T-cell (primary cell): ENCODE results near the gene PRKCA. TPM values are rescaled to one million over a fixed set of nuclear protein-coding genes. Genes with fewer than 3 reads are reported as not detected.

Experiments
- ATAC-seq, 4 experiments: fragments of 200-7000 bp in 3 of 4; fragments of 150-1000 bp in 1 of 4; cut with Tn5 transposase; replicated peaks in 1 of 4; 1 replicate in 3 of 4; 2 replicates in 1 of 4; pipeline ENCODE4 v1.10.0; 2021; ENCODE audit warnings: moderate library complexity in 3 of 4, mild to moderate bottlenecking in 2 of 4, moderate number of reproducible peaks in 1 of 4
- CTCF ChIA-PET, 2 donors: fragments of 300-600 bp; sonication (Branson Sonifier 250); formaldehyde crosslinking; loops; one replicate each; lab custom pipeline; 2022; ENCODE audit warnings: antibody characterized with exemption in 2 of 2; lab: Charles Lee
- POLR2A ChIA-PET, 2 donors: fragments of 300-600 bp; sonication (Branson Sonifier 250); formaldehyde crosslinking; loops; one replicate each; lab custom pipeline; 2022; ENCODE audit warnings: antibody characterized with exemption in 2 of 2; lab: Charles Lee
- DNase-seq, 35 experiments: peaks; one replicate each; pipeline versions ENCODE4 v3.0.0 to v3.0.0-alpha.2; 2013 to 2023
- H3K27ac ChIP-seq: one replicate; pipeline ENCODE4 v1.5.1; 2013; ENCODE audit warnings: low read length
- H3K27me3 ChIP-seq, 2 experiments: replicated peaks in 1 of 2; 1 replicate in 1 of 2; 2 replicates in 1 of 2; pipeline versions ENCODE4 v1.6.1 to v1.7.0; 2013; ENCODE audit warnings: low read length in 1 of 2, mixed read lengths in 1 of 2; ENCODE audit not compliant: control insufficient read depth in 2 of 2, insufficient read depth in 2 of 2; ENCODE audit errors: extremely low read depth in 1 of 2
- H3K36me3 ChIP-seq, 2 donors: 1 replicate in 1 of 2; 2 replicates in 1 of 2; pipeline versions ENCODE4 v1.6.1 to v1.7.0; 2013; ENCODE audit warnings: low read length in 1 of 2; ENCODE audit not compliant: control insufficient read depth in 2 of 2, insufficient read depth in 1 of 2; ENCODE audit errors: extremely low read depth in 1 of 2
- H3K4me1 ChIP-seq, 2 experiments: 1 replicate in 1 of 2; 2 replicates in 1 of 2; pipeline versions ENCODE4 v1.6.1 to v1.7.0; 2013; ENCODE audit warnings: low read length in 2 of 2, mixed read lengths in 1 of 2; ENCODE audit not compliant: insufficient read depth in 2 of 2, control insufficient read depth in 1 of 2; ENCODE audit errors: extremely low read depth in 1 of 2
- H3K4me3 ChIP-seq, 2 donors: 1 replicate in 1 of 2; 2 replicates in 1 of 2; pipeline versions ENCODE4 v1.5.1 to v1.7.0; 2013; ENCODE audit warnings: mild to moderate bottlenecking in 2 of 2, low read length in 1 of 2, moderate library complexity in 1 of 2; ENCODE audit not compliant: control insufficient read depth in 1 of 2; ENCODE audit errors: extremely low read depth in 1 of 2
- H3K9me3 ChIP-seq: 2 replicates; pipeline ENCODE4 v1.7.0; 2013
- H3K27ac Mint-ChIP-seq, 2 donors: one replicate each; pipeline ENCODE4 v1.8.0; 2020 to 2021; ENCODE audit warnings: mild to moderate bottlenecking in 2 of 2, mixed read lengths in 2 of 2
- H3K27me3 Mint-ChIP-seq, 2 donors: one replicate each; pipeline ENCODE4 v1.8.0; 2021 to 2022; ENCODE audit warnings: mixed read lengths in 2 of 2
- H3K36me3 Mint-ChIP-seq: one replicate; pipeline ENCODE4 v1.8.0; 2021; ENCODE audit warnings: mixed read lengths
- H3K4me1 Mint-ChIP-seq, 3 donors: one replicate each; pipeline ENCODE4 v1.8.0; 2020 to 2022; ENCODE audit warnings: mixed read lengths in 3 of 3, mild to moderate bottlenecking in 1 of 3
- H3K4me3 Mint-ChIP-seq, 3 donors: one replicate each; pipeline ENCODE4 v1.8.0; 2020 to 2022; ENCODE audit warnings: mild to moderate bottlenecking in 3 of 3, mixed read lengths in 3 of 3, moderate library complexity in 3 of 3
- H3K9me3 Mint-ChIP-seq, 3 donors: one replicate each; pipeline ENCODE4 v1.8.0; 2020 to 2022; ENCODE audit warnings: mixed read lengths in 3 of 3
- WGBS: methylation state at CpG from one replicate; pipeline ENCODE4 v1.1.5; 2013; ENCODE audit warnings: missing lambda C conversion rate; ENCODE audit not compliant: insufficient coverage; 5-methylcytosine and 5-hydroxymethylcytosine counted together
- total RNA-seq, 35 experiments: library from RNA in 6 of 35; stranded (reverse) in 6 of 35; fragments of 120-200 nt in 1 of 35; gene quantifications; one replicate each; pipeline versions ENCODE4 v1.2.1 to v1.2.4 and lab custom pipeline; 2013 to 2026

PRKCA gene
- total RNA-seq, 5 donors from 2014 or later (not counting 1 experiment from before 2014, with no cell fraction given): 75.9 to 128 (median 82.0) TPM

DNA sequence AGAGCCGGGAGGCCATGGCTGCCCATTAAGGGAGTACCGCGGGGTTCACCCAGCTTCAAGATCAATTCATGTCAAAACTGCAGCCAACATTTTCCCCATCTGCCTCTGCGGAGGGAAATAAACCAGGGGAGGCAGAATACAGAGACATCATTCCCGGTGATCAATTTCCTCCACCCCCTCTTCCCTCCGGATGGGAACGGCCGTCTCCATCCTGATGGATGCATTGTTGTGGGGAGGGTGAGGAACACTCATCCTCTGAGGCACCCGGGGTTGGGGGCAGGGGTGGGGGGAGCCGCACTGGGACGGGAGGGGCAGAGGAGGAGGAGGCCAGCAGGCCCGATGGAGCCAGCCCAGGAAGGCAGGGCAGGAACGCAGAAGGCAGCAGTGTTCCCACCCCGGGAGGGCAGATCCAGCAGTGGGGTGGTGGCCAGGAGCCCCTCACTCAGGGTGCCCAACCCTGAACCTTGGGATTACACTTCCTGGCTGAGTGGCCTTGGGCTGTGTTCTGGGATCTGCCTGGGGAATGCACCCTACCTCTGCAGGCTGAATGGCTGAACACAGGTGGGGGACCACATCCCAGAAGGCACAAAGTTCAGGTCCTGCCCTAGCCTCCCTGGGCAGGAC is 546.7 kb downstream of the PRKCA start:
- Mint-ChIP-seq H3K4me3 (no peak overlapping the region), H3K9me3 (peaks cover 6 to 8% (median 7%) of the 10 kb centered on the region in 3 donors), H3K36me3 (no peaks in the 10 kb centered on the region), H3K4me1 (no peaks in the 10 kb centered on the region), H3K27me3 (peaks cover 15 to 17% of the 10 kb centered on the region in 2 donors), H3K27ac (no peak overlapping the region)
- H3K27me3 ChIP-seq: peaks cover 0 to 18% of the 10 kb centered on the region in 2 experiments
- ATAC-seq (no peak), DNase-seq (no peak)
- no peaks in the 10 kb centered on the region for H3K4me1 ChIP-seq
- ChIA-PET CTCF (no interaction called here), POLR2A (no interaction called here)
- H3K4me3 ChIP-seq: no peak overlapping the region
- H3K9me3 ChIP-seq: no peaks in the 10 kb centered on the region
- H3K27ac ChIP-seq: no peak overlapping the region
- H3K36me3 ChIP-seq: no peaks in the 10 kb centered on the region
- 87% methylated on average over 8 of the region's 14 CpGs for WGBS

DNA sequence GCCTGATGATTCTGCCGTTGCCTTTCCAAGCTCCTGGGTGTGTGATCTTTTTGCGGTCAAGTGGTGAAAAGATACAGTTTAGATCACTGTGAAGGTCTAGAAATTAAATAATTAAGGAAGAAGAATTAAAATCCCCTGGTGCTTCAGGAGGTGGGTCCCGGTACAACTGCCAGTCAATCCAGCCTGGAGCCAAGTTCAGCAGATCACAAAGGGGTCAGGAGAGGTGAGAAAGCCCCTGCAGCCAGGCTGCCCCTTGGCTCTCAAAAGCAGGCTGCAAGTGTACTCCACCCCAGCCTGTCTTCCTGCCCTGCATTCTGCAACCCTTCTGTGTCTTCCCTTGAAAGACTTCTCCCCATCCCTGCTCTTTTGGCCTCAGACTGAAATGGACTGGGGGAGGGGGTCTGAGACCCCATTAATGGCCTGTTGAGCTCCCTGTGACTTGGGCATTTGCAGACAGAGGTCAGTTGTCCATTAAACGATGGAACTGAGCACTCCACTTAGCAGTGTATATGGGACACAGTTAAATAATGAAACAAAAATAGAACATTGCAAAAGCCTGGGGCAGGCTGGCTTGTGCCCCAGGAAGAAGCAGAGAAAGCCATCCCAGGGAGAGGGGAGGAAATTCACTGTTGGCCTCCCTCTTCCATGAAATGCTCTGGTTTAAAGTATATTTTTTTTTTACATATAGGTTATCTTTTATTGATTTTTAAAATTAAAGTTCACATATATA is 547.6 kb downstream of the PRKCA start:
- H3K4me3 Mint-ChIP-seq: no peak overlapping the region

DNA sequence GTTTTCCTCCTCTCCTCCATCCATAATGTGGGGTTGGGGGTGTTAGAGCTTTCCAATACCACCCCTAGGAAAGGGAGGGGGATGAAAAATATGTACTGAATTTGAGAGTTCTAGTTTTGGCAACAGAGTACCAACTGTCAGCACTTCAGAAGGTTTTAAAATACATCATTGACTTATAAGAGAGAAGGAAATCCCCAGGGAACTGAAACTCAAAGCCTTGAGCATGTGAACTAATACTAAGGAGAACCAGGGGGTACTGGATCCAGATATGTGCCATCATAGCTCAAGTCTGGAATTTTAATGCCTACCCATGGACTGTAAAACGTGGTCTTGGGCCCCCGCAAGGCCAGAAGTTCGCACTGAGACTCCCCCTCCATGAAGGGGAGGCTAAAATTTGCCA is 548.3 kb downstream of the PRKCA start:
- WGBS: 75% methylated on average over 2 of the region's 3 CpGs
- no peaks in the 10 kb centered on the region for H3K4me1 ChIP-seq
- H3K27ac ChIP-seq: no peak overlapping the region
- ChIA-PET POLR2A (no interaction called here), CTCF (no interaction called here)
- no peaks in the 10 kb centered on the region for H3K36me3 ChIP-seq
- no peaks in the 10 kb centered on the region for H3K9me3 ChIP-seq
- Mint-ChIP-seq H3K27ac (no peak overlapping the region), H3K36me3 (no peaks in the 10 kb centered on the region), H3K27me3 (peaks cover 11 to 13% of the 10 kb centered on the region in 2 donors), H3K4me3 (no peak overlapping the region), H3K4me1 (no peaks in the 10 kb centered on the region), H3K9me3 (peaks cover 6 to 8% (median 7%) of the 10 kb centered on the region in 3 donors)
- peaks cover 0 to 18% of the 10 kb centered on the region in 2 experiments for H3K27me3 ChIP-seq
- DNase-seq: no peak
- H3K4me3 ChIP-seq: no peak overlapping the region
- no peak for ATAC-seq

More for the DNA sequence above, 547.6 kb downstream of the PRKCA start:
- H3K4me1 ChIP-seq: no peaks in the 10 kb centered on the region
- Mint-ChIP-seq H3K4me1 (no peaks in the 10 kb centered on the region), H3K27me3 (peaks cover 14 to 15% of the 10 kb centered on the region in 2 donors), H3K9me3 (peaks cover 6 to 8% (median 7%) of the 10 kb centered on the region in 3 donors), H3K27ac (no peak overlapping the region), H3K36me3 (no peaks in the 10 kb centered on the region)
- no peak overlapping the region for H3K4me3 ChIP-seq
- DNase-seq (no peak), ATAC-seq (no peak)
- H3K27ac ChIP-seq: no peak overlapping the region
- no peaks in the 10 kb centered on the region for H3K36me3 ChIP-seq
- H3K27me3 ChIP-seq: peaks cover 0 to 18% of the 10 kb centered on the region in 2 experiments
- POLR2A ChIA-PET: no interaction called here
- no peaks in the 10 kb centered on the region for H3K9me3 ChIP-seq
- CTCF ChIA-PET: no interaction called here
- 71% methylated on average over 2 of the region's 4 CpGs for WGBS

DNA sequence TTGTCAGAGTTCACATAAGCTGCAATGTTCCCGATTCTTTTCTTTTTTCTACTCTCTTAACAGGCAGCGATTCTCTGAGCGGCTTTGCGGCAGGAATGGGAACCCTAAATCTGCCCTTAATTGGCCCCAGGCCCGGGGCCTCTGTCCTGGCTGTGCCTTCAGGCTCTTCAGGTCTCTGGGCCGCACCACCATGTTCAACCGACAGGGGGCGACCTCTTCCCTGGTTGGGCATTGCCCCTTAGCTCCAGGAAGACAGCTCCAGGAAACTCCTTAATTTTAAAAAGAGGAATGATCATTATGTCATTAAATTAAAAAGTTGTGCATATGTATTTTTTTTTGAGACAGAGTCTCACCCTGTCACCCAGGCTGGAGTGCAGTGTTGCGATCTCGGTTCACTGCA is 552.8 kb downstream of the PRKCA start:
- no peak overlapping the region for H3K27ac ChIP-seq
- no peaks in the 10 kb centered on the region for H3K4me1 ChIP-seq
- no peaks in the 10 kb centered on the region for H3K36me3 ChIP-seq
- H3K27me3 ChIP-seq: peaks cover 0 to 9% of the 10 kb centered on the region in 2 experiments
- H3K36me3 Mint-ChIP-seq: no peaks in the 10 kb centered on the region
- WGBS: 87% methylated on average over 7 of the region's 10 CpGs
- CTCF ChIA-PET: no interaction called here
- no peaks in the 10 kb centered on the region for H3K9me3 ChIP-seq
- ATAC-seq: no peak
- DNase-seq: peak in 11 of 35 experiments; percentile 2 to 32 (median 9)
- H3K4me3 ChIP-seq: no peak overlapping the region
- peaks cover 0 to 2% (median under 1%) of the 10 kb centered on the region in 3 donors for H3K4me1 Mint-ChIP-seq
- POLR2A ChIA-PET: interaction anchor here in 1 of 2 donors (0.8 kb wide), 1 partner anchor 31 kb away, joined by 3 read pairs; no protein-coding TSS in a partner anchor
- H3K27ac Mint-ChIP-seq: no peak overlapping the region
- H3K4me3 Mint-ChIP-seq: no peak overlapping the region
- no peaks in the 10 kb centered on the region for H3K9me3 Mint-ChIP-seq
- H3K27me3 Mint-ChIP-seq: peaks cover 0 to 6% of the 10 kb centered on the region in 2 donors

DNA sequence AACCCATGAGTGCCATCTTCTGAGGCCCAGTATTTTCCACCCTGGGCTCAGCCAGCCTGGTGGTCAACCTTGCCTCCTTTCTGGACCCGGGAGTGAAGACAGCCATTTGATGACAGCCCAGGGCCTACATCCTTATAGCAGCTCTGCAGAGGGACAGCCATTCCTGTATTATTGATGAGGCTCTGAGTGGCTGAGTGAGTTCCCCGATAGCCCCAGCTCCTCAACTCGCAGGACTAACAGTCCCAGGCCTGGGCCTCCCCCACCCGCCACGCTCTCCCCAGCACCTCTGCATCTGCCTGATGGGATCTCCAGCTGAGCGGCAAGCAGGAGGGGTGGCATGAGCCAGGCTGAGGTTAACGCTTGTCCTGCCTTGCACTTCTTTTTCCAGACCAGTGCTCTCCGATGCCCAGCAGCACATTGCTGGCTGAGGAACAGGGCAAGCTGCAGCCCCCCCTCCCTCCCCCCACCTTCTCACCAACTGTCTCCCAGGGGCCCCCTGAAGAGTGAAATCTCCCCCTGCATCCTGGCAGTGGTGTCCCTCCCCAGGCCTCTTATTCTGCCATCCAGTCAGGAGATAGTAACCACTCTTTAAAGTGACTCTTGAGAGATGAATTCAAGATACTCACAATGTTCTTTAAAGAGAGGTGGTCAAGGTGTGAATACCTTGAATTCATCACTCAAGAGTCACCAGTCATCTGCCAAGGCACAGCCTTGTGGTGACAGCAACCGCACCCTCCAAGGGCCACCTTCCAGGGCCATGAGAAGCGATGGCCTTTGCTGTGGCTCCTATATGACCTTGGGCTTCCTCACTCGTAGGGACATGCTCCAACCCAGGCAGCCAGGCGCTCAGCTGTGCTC is 556.0 kb downstream of the PRKCA start:
- POLR2A ChIA-PET: no interaction called here
- ATAC-seq: no peak
- no peaks in the 10 kb centered on the region for H3K36me3 Mint-ChIP-seq
- Histone ChIP-seq H3K9me3 (no peaks in the 10 kb centered on the region), H3K27me3 (peaks cover 0 to 9% of the 10 kb centered on the region in 2 experiments), H3K27ac (no peak overlapping the region), H3K36me3 (no peaks in the 10 kb centered on the region), H3K4me1 (no peaks in the 10 kb centered on the region), H3K4me3 (no peak overlapping the region)
- peaks cover 0 to 5% (median 2%) of the 10 kb centered on the region in 3 donors for H3K4me1 Mint-ChIP-seq
- peaks cover 1 to 11% of the 10 kb centered on the region in 2 donors for H3K27me3 Mint-ChIP-seq
- no peak overlapping the region for H3K4me3 Mint-ChIP-seq
- DNase-seq: no peak
- H3K9me3 Mint-ChIP-seq: peaks cover 0 to under 1% (median 0%) of the 10 kb centered on the region in 3 donors
- no peak overlapping the region for H3K27ac Mint-ChIP-seq
- CTCF ChIA-PET: no interaction called here
- 89% methylated on average over 9 of the region's 12 CpGs for WGBS

DNA sequence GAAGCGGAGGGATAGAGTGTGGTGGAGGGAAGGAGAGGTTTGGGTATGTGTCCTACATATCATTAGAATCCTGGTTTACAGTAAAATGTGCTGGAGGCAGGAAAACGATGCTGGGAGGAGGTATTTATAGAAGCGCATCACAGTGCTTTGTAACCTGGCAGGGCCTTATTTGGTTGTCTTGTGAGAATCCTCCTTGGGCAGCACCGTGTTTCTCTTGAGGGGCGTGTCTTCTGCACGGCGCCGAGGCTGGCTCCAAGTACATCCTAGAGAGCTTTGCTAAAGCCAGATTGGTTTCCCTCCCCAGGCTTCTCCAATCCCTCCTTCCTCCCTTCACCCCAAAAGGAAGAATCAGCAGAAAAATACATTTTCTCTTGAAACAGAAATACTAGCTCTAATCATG is 556.9 kb downstream of the PRKCA start:
- peaks cover 5 to 14% of the 10 kb centered on the region in 2 donors for H3K27me3 Mint-ChIP-seq
- no peak overlapping the region for H3K4me3 Mint-ChIP-seq
- 50% methylated on average over 1 of the region's 8 CpGs for WGBS
- ATAC-seq: no peak
- Histone ChIP-seq H3K27me3 (peaks cover 0 to 9% of the 10 kb centered on the region in 2 experiments), H3K36me3 (no peaks in the 10 kb centered on the region), H3K4me1 (no peaks in the 10 kb centered on the region), H3K9me3 (peaks cover 3% of the 10 kb centered on the region), H3K4me3 (no peak overlapping the region), H3K27ac (no peak overlapping the region)
- ChIA-PET CTCF (no interaction called here), POLR2A (no interaction called here)
- H3K4me1 Mint-ChIP-seq: peaks cover 0 to 5% (median 2%) of the 10 kb centered on the region in 3 donors
- DNase-seq: no peak
- H3K27ac Mint-ChIP-seq: no peak overlapping the region
- H3K36me3 Mint-ChIP-seq: no peaks in the 10 kb centered on the region
- peaks cover under 1 to 7% (median 5%) of the 10 kb centered on the region in 3 donors for H3K9me3 Mint-ChIP-seq
